HG02642 (cell line): ENCODE measurements around the gene TWSG1.
"Not testable (repeated sequence)": the region's sequence is repeated elsewhere in the genome, so short reads cannot be mapped to it uniquely, and the experiment has no call there.

ENCODE experiments used
- ATAC-seq: cut with Tn5 transposase; IDR thresholded peaks from one replicate; pipeline ENCODE4 v1.9.1; 2021; ENCODE audit warnings: mild to moderate bottlenecking; ENCODE audit not compliant: unreplicated experiment, poor library complexity

The TWSG1 gene

GRCh38 chr18:9446839-9447238 is 112.3 kb downstream of the TWSG1 start:
- ATAC-seq: no peak

- no peak for ATAC-seq
Measured at GRCh38 chr18:9447334-9447733, 112.8 kb downstream of the TWSG1 start.

GRCh38 chr18:9449600-9450414 is 115.2 kb downstream of the TWSG1 start:
- ATAC-seq: no peak

DNA sequence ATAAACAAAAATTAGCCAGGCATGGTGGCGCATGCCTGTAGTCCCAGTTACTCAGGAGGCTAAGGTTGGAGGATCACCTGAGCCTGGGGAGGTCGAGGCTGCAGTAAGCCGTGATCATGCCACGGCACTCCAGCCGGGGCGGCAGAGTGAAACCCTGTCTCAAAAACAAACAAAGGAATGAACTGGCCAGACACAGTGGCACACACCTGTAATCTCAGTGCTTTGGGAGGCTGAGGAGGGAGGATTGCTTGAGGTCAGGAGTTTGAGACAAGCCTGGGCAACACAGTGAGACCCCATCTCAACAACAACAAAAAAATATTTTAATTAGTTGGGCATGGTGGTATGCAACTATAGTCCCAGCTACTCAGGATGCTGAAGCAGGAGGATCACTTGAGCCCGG is 116.3 kb downstream of the TWSG1 start:
- ATAC-seq: not testable (repeated sequence)
